WTC11 (cell line): ENCODE measurements around the gene IL9R.
"Not testable (repeated sequence)": the region's sequence is repeated elsewhere in the genome, so short reads cannot be mapped to it uniquely, and the experiment has no call there.

Experiments used
- CTCF ChIP-seq: fragments of 200-600 bp; IDR thresholded peaks from 2 replicates; pipeline ENCODE4 v1.8.0; 2022; ENCODE audit warnings: antibody characterized with exemption
- E2F1 ChIP-seq: sonication (generic); formaldehyde crosslinking; IDR thresholded peaks from 2 replicates; pipeline ENCODE4 v1.8.0; 2022; ENCODE audit warnings: mild to moderate bottlenecking, missing genetic modification reagents
- FOXP4 ChIP-seq: sonication (generic); formaldehyde crosslinking; IDR thresholded peaks from 2 replicates; pipeline ENCODE4 v1.8.0; 2022; ENCODE audit warnings: mild to moderate bottlenecking, missing genetic modification reagents
- KAT7 ChIP-seq: sonication (generic); formaldehyde crosslinking; IDR thresholded peaks from 2 replicates; pipeline ENCODE4 v1.8.1; 2023; ENCODE audit warnings: missing genetic modification reagents, mild to moderate bottlenecking, borderline replicate concordance
- SP1 ChIP-seq: sonication (generic); formaldehyde crosslinking; conservative IDR thresholded peaks from 2 replicates; pipeline ENCODE4 v1.8.1; 2022; ENCODE audit warnings: missing genetic modification reagents
- ZNF416 ChIP-seq: fragments of 250-450 bp; sonication (Bioruptor Pico); IDR thresholded peaks from 2 replicates; pipeline ENCODE4 v1.9.0; 2021; ENCODE audit warnings: mild to moderate bottlenecking, inconsistent platforms
- TF ChIP-seq, protein P1 (sequence below): sonication (generic); formaldehyde crosslinking; IDR thresholded peaks from 2 replicates; pipeline ENCODE4 v1.8.1; 2023; ENCODE audit warnings: mild to moderate bottlenecking, missing genetic modification reagents, borderline replicate concordance
- TF ChIP-seq, protein P2 (sequence below): sonication (generic); formaldehyde crosslinking; IDR thresholded peaks from 2 replicates; pipeline ENCODE4 v1.8.0; 2022; ENCODE audit warnings: mild to moderate bottlenecking, missing genetic modification reagents
- TF ChIP-seq, protein P3 (sequence below): sonication (generic); formaldehyde crosslinking; IDR thresholded peaks from 2 replicates; pipeline ENCODE4 v1.8.0; 2022; ENCODE audit warnings: mild to moderate bottlenecking, missing genetic modification reagents

DNA sequence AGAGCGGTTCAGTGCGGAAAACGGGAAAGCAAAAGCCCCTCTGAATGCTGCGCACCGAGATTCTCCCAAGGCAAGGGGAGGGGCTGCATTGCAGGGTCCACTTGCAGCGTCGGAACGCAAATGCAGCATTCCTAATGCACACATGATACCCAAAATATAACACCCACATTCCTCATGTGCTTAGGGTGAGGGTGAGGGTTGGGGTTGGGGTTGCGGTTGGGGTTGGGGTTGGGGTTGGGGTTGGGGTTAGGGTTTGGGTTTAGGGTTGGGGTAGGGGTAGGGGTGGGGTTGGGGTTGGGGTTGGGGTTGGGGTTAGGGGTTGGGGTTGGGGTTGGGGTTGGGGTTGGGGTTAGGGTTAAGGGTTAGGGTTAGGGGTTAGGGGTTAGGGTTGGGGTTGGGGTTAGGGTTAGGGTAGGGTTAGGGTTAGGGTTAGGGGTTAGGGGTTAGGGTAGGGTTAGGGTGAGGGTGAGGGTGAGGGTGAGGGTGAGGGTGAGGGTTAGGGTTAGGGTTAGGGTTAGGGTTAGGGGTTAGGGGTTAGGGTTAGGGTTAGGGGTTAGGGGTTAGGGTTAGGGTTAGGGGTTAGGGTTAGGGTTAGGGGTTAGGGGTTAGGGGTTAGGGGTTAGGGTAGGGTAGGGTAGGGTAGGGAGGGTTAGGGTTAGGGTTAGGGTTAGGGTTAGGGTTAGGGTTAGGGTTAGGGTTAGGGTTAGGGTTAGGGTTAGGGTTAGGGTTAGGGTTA lies 32.4 kb downstream of the IL9R start:
- TF ChIP-seq CTCF; E2F1; ZNF416; FOXP4 (CRISPR knock-in tag); KAT7 (CRISPR knock-in tag); SP1 (CRISPR knock-in tag): not testable (repeated sequence)
- TF ChIP-seq, protein P1, sequence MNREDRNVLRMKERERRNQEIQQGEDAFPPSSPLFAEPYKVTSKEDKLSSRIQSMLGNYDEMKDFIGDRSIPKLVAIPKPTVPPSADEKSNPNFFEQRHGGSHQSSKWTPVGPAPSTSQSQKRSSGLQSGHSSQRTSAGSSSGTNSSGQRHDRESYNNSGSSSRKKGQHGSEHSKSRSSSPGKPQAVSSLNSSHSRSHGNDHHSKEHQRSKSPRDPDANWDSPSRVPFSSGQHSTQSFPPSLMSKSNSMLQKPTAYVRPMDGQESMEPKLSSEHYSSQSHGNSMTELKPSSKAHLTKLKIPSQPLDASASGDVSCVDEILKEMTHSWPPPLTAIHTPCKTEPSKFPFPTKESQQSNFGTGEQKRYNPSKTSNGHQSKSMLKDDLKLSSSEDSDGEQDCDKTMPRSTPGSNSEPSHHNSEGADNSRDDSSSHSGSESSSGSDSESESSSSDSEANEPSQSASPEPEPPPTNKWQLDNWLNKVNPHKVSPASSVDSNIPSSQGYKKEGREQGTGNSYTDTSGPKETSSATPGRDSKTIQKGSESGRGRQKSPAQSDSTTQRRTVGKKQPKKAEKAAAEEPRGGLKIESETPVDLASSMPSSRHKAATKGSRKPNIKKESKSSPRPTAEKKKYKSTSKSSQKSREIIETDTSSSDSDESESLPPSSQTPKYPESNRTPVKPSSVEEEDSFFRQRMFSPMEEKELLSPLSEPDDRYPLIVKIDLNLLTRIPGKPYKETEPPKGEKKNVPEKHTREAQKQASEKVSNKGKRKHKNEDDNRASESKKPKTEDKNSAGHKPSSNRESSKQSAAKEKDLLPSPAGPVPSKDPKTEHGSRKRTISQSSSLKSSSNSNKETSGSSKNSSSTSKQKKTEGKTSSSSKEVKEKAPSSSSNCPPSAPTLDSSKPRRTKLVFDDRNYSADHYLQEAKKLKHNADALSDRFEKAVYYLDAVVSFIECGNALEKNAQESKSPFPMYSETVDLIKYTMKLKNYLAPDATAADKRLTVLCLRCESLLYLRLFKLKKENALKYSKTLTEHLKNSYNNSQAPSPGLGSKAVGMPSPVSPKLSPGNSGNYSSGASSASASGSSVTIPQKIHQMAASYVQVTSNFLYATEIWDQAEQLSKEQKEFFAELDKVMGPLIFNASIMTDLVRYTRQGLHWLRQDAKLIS = not testable (repeated sequence)
- TF ChIP-seq, protein P2, sequence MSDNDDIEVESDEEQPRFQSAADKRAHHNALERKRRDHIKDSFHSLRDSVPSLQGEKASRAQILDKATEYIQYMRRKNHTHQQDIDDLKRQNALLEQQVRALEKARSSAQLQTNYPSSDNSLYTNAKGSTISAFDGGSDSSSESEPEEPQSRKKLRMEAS (CRISPR knock-in tag) = not testable (repeated sequence)
- TF ChIP-seq, protein P3, sequence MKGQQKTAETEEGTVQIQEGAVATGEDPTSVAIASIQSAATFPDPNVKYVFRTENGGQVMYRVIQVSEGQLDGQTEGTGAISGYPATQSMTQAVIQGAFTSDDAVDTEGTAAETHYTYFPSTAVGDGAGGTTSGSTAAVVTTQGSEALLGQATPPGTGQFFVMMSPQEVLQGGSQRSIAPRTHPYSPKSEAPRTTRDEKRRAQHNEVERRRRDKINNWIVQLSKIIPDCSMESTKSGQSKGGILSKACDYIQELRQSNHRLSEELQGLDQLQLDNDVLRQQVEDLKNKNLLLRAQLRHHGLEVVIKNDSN = not testable (repeated sequence)
